ENCODE measurements around the gene UGT1A5. TPM values are rescaled to one million over a fixed set of nuclear protein-coding genes. Genes with fewer than 3 reads are reported as not detected.

The UGT1A5 gene
- total RNA-seq, 4 donors from 2014 or later = 7.2 to 24.2 (median 15.0) TPM; not detected in 1

DNA sequence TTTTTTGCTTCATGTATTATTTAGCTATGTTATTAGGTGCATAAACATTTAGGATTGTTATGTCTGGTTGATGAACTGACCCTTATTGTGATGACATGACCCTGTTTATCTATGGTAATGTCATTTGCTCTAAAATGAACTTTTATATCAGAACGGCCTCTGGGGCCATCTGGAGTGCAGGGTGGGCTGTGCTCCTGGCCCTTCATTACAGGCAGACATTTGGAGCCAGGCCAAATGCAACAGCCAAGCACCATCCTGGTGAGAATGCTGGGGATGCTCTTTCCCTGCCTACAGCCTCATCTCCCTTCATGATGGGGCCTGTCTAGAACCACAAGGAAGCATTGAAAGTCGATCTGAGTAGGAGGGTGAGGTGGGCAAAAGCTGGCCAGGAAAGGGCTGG lies 103.6 kb downstream of the UGT1A5 start:
- Histone ChIP-seq H3K4me3 (no peak overlapping the region), H3K27me3 (no peaks in the 10 kb centered on the region), H3K9me3 (no peaks in the 10 kb centered on the region), H3K4me1 (no peaks in the 10 kb centered on the region), H3K36me3 (no peaks in the 10 kb centered on the region), H3K27ac (no peak overlapping the region)
- TF ChIP-seq, protein P1, sequence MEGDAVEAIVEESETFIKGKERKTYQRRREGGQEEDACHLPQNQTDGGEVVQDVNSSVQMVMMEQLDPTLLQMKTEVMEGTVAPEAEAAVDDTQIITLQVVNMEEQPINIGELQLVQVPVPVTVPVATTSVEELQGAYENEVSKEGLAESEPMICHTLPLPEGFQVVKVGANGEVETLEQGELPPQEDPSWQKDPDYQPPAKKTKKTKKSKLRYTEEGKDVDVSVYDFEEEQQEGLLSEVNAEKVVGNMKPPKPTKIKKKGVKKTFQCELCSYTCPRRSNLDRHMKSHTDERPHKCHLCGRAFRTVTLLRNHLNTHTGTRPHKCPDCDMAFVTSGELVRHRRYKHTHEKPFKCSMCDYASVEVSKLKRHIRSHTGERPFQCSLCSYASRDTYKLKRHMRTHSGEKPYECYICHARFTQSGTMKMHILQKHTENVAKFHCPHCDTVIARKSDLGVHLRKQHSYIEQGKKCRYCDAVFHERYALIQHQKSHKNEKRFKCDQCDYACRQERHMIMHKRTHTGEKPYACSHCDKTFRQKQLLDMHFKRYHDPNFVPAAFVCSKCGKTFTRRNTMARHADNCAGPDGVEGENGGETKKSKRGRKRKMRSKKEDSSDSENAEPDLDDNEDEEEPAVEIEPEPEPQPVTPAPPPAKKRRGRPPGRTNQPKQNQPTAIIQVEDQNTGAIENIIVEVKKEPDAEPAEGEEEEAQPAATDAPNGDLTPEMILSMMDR (IDR thresholded peaks at IDR 0.05) = no peak
- TF ChIP-seq POLR2A (IDR thresholded peaks at IDR 0.05) = no peak
- DNase-seq = peak in 1 of 3 donors; percentile 21

DNA sequence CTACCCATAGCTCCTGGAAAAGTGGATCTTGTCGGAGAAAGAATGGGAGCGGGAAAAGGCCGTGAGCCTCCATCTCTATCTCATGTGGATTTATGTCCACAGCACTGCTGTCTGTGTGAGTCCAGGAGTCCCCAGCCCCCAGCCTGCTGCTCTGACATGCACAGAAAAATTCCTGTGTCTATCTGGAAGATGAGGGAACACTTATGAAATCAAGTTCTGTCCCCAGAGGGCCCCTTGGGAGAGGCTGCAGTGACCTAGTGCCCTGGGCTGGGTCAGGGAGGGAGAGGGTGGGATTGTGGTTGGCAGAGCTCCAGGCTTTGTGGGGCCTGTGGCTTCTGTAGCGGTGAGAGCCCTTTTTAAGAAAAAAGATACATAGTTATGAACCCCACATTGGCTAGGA lies 104.1 kb downstream of the UGT1A5 start:
- H3K36me3 ChIP-seq = no peaks in the 10 kb centered on the region
- H3K9me3 ChIP-seq = no peaks in the 10 kb centered on the region
- peak in 2 of 3 donors; percentile 9 to 23 for DNase-seq
- H3K4me3 ChIP-seq = no peak overlapping the region
- H3K27me3 ChIP-seq = no peaks in the 10 kb centered on the region
- TF ChIP-seq, protein P1 (IDR thresholded peaks at IDR 0.05) = no peak
- no peak for TF ChIP-seq POLR2A (IDR thresholded peaks at IDR 0.05)
- no peak overlapping the region for H3K27ac ChIP-seq
- no peaks in the 10 kb centered on the region for H3K4me1 ChIP-seq

DNA sequence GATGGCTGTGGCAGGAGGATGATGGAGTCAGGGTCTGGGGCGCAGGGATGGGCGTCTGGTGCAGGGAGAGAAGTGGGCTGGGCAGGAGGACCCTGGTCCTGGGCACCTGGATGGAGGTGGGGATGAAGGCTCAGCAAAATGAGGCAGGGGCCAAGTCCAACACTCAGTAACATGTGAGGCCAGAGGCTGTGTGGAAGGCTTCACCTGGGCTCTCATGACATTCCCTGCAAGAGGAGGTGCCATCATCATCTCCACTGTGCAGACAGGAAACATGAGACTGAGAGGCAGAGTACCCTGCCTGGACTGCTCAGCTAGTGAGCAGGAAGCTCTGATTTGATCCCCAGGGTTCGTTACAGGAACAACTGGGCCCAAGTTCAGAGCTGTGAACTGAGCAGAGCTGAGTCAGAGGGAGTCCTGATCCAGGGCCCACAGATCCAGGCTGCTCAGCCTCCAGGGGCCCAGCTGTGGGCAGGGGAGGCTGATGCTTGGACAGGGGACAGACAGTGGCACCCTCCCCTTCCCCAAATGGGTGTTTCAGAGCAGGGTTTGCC lies 104.7 kb downstream of the UGT1A5 start:
- no peaks in the 10 kb centered on the region for H3K27me3 ChIP-seq
- TF ChIP-seq POLR2A (IDR thresholded peaks at IDR 0.05) = no peak
- TF ChIP-seq, protein P1 (IDR thresholded peaks at IDR 0.05) = no peak
- no peak overlapping the region for H3K27ac ChIP-seq
- no peaks in the 10 kb centered on the region for H3K4me1 ChIP-seq
- no peaks in the 10 kb centered on the region for H3K36me3 ChIP-seq
- no peaks in the 10 kb centered on the region for H3K9me3 ChIP-seq
- peak in 2 of 3 donors; percentile 25 to 43 for DNase-seq
- H3K4me3 ChIP-seq = no peak overlapping the region

DNA sequence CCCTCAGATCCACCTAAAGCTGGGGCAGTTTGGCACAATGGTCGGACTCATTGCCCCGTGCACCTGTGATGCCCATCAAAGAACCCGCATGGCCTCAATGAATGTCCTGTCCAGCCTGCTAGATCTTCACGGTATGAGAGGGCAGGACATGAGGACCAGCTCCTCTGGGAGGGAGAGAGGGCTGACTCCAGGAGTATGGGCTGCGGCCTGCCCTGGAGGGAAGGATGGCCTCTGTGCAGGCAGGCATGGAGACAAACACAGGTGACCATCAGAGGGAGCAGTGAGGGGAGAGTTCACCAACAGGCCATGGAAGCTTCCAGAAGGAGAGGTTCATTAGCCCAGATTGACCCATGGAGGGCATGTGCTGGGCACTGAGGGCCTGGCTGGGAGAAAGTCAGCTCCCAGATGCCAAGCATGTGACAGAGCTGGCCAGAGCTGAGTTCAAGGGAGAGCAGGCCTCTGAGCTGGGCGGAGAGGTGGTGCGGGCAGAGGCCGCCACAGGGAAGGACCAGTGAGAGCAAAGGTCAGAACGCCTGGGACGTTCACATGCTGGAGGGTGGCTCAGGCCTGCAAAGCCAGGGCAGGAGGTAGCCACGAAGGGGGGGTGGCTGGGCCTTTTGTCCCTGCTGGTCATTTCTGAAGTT lies 105.4 kb downstream of the UGT1A5 start:
- Histone ChIP-seq H3K9me3 (no peaks in the 10 kb centered on the region), H3K27me3 (no peaks in the 10 kb centered on the region), H3K27ac (no peak overlapping the region), H3K4me1 (no peaks in the 10 kb centered on the region), H3K36me3 (no peaks in the 10 kb centered on the region), H3K4me3 (no peak overlapping the region)
- DNase-seq = peak in 2 of 3 donors; percentile 52 to 57
- no peak for TF ChIP-seq POLR2A (IDR thresholded peaks at IDR 0.05)
- TF ChIP-seq, protein P1 (IDR thresholded peaks at IDR 0.05) = no peak

DNA sequence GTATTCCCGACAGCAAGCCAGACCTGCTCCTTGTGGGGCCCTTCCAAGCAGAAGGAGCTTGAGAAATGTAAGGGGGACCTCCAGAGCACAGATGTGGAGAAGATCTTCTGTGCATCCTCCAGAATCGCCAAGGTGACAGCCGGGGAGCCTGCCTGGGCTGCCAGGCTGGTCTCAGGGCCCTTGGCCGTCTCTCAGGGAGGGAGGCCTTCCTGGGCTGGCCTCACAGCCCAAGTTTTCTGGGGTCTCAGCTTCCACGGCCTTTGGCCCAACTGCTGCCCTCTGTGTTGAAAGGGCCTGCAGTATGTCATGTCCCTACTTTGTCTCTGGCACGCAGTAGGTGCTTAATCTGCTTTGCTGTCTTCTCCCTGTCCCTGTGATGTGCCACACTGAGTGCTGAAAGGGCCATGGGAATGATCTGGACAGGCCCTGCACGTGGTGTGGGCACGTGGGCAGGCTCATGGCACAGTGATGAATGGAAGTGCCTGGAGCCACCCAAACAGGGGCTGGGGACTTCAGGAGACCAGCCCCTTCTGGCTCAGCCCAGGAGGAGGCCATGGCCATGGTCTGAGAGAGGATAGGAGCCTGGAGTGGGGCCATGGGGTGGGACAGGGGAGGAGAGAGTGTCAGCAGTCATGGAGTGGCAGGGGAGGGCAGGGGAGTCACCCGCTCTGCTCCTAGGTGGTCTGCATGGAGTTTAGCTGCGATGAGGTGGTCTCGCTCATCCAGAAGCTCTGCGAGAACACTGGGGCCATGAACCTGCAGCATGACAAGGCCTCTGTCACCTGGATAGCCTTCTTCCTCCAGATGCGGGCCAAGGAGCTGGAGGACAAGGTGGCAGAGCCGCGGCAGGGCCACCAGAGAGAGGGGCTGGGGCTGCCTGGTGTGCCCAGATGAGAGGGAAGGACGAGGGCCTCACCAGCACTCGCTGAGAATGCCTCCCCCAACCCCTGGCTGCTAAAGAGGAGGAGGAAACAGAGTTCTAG lies 106.2 kb downstream of the UGT1A5 start:
- Histone ChIP-seq H3K9me3 (no peaks in the 10 kb centered on the region), H3K27ac (no peak overlapping the region)
- peak in 2 of 3 donors; percentile 28 to 31 for DNase-seq

More for the DNA sequence above, 106.2 kb downstream of the UGT1A5 start:
- TF ChIP-seq, protein P1 (IDR thresholded peaks at IDR 0.05) = no peak
- TF ChIP-seq POLR2A (IDR thresholded peaks at IDR 0.05) = no peak
- Histone ChIP-seq H3K36me3 (no peaks in the 10 kb centered on the region), H3K27me3 (no peaks in the 10 kb centered on the region), H3K4me3 (no peak overlapping the region), H3K4me1 (no peaks in the 10 kb centered on the region)
